PFSK-1 (cell line): Measurements from ENCODE around the gene CACNA2D2.

Experiments
- POLR2AphosphoS5 ChIP-seq: IDR thresholded peaks from 2 replicates; pipeline ENCODE4 v1.6.1; 2012; ENCODE audit warnings: low read depth, mild to moderate bottlenecking, control low read depth, low read length, moderate library complexity
- TAF1 ChIP-seq: IDR thresholded peaks from 2 replicates; pipeline ENCODE4 v1.6.1; 2012; ENCODE audit warnings: low read length, control low read depth, borderline replicate concordance; ENCODE audit not compliant: insufficient read depth

DNA sequence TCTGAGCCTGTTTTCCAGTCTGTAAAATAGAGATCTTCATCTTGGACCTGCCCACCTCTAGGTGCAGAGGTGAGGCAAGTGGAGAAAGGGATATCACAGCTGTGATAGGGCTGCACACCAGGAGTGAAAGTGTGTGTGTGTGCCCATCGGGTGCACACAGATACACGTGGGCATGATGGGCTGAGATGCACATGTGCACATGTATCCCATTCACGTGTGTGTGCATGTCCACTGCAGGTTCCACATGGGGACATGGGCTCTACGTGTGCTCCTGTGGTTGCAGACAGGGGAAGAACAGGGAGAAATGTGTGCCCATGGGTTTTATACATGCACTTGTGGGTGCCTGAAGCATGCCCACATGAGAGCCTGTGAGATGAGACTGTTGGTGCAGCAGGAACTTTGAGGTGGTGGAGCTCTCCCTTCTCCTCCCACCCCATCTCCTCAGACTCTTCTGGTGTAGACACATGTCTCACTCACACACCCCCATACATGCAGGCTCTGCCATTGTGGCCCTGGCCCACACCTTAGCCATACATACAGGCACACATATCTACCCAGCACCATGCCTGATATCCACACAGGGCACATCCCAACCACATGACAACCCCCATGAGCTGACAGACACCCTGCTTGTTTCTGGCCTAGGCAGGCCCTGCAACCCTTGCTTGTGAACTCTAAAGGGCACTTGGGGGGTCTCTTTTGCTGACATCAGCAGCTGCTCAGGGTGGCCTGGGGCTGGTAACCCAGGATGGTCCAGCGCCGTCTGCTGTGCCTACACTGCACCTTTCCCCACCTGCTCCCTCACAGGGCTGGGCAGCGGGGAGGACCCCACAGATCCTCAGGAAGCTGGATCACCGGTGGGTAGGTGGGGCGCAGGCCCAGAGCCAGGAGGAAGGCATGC lies 86.4 kb downstream of the CACNA2D2 start:
- TF ChIP-seq TAF1 (no peak), POLR2AphosphoS5 (no peak)
